ENCODE measurements around the gene FYB2. TPM values are rescaled to one million over a fixed set of nuclear protein-coding genes. Genes with fewer than 3 reads are reported as not detected.
"Not testable (repeated sequence)": the region's sequence is repeated elsewhere in the genome, so short reads cannot be mapped to it uniquely, and the experiment has no call there.

Gene FYB2
- total RNA-seq, 2 donors from 2014 or later: not detected

GRCh38 chr1:56795870-56796269 is 23.3 kb downstream of the FYB2 start:
- no peak for ATAC-seq (replicated peaks)
- Mint-ChIP-seq H3K36me3 (ENCODE audit: low read depth) (no peaks in the 10 kb centered on the region), H3K27me3 (peaks cover 14% of the 10 kb centered on the region), H3K9me3 (no peaks in the 10 kb centered on the region), H3K27ac (no peak overlapping the region), H3K4me1 (no peaks in the 10 kb centered on the region), H3K4me3 (no peak overlapping the region)

- Mint-ChIP-seq H3K9me3 (peaks cover 4% of the 10 kb centered on the region), H3K27ac (no peak overlapping the region), H3K27me3 (peaks cover 14% of the 10 kb centered on the region), H3K4me1 (no peaks in the 10 kb centered on the region), H3K4me3 (no peak overlapping the region), H3K36me3 (ENCODE audit: low read depth) (no peaks in the 10 kb centered on the region)
- ATAC-seq (replicated peaks): no peak
Observed at GRCh38 chr1:56790036-56790435, 29.2 kb downstream of the FYB2 start.

DNA sequence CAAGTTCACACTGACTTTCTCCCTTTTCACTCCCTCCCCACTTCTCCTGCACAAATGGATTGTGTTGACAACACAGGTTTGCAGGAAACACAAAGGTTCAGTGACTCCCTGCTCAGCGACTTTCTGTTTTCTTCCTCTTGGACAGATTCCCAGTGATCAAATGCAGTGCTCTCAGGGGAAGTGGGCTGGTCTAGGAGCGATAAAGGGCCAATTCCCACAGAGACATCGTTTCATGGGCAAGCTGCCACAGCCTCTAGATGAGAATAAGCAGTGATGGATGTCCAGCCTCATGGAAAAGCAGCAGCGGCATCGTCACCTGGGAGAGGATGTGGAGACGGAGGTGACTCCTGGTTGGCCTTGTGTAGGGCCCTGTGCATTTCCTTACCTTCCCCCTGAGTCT is 30.6 kb downstream of the FYB2 start:
- H3K36me3 Mint-ChIP-seq (ENCODE audit: low read depth): no peaks in the 10 kb centered on the region
- peaks cover 14% of the 10 kb centered on the region for H3K27me3 Mint-ChIP-seq
- H3K9me3 Mint-ChIP-seq: peaks cover 4% of the 10 kb centered on the region
- H3K27ac Mint-ChIP-seq: no peak overlapping the region
- H3K4me1 Mint-ChIP-seq: no peaks in the 10 kb centered on the region
- no peak overlapping the region for H3K4me3 Mint-ChIP-seq
- ATAC-seq (replicated peaks): no peak

DNA sequence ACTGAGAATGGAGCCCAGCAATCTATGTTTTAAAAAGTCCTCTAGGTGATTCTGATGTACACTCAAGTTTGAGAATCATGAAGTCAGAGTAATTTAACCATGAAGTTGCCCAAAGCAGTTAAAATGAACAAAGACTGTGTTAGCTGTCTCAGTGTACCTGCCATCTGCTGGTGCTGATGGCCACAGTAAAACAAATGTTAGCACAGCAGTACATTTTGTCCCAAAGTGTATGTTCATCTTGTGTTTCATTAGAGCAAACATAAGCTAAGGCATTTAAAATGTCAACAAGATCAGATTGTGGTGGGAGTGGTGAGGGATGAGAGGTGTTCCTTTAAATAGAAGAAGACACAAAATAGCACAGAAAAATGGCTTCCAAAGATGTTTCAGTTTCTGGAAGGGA is 31.1 kb downstream of the FYB2 start:
- no peak overlapping the region for H3K27ac Mint-ChIP-seq
- ATAC-seq (replicated peaks): no peak
- no peak overlapping the region for H3K4me3 Mint-ChIP-seq
- no peaks in the 10 kb centered on the region for H3K36me3 Mint-ChIP-seq (ENCODE audit: low read depth)
- peaks cover 4% of the 10 kb centered on the region for H3K9me3 Mint-ChIP-seq
- no peaks in the 10 kb centered on the region for H3K4me1 Mint-ChIP-seq
- H3K27me3 Mint-ChIP-seq: peaks cover 11% of the 10 kb centered on the region

DNA sequence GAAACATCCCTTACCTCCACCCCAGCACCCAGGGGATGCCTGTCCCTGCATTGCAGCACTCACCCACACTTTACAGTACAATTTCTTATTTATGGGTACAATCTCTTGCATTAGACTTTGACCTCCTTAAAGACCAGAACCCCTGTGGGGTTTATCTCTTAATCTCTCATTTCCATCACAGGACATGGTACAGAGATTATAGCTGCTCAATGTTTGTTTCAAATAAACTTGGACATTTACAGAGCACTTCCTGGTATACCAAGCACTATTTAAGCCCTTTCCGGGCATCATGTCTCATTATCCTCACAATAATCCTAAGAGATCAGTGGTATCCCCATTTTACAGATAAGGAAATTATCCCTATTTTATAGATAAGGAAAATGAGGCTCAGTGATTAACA is 31.9 kb downstream of the FYB2 start:
- no peak for ATAC-seq (replicated peaks)
- peaks cover 9% of the 10 kb centered on the region for H3K27me3 Mint-ChIP-seq
- no peaks in the 10 kb centered on the region for H3K36me3 Mint-ChIP-seq (ENCODE audit: low read depth)
- no peak overlapping the region for H3K27ac Mint-ChIP-seq
- no peaks in the 10 kb centered on the region for H3K4me1 Mint-ChIP-seq
- no peak overlapping the region for H3K4me3 Mint-ChIP-seq
- peaks cover 4% of the 10 kb centered on the region for H3K9me3 Mint-ChIP-seq

DNA sequence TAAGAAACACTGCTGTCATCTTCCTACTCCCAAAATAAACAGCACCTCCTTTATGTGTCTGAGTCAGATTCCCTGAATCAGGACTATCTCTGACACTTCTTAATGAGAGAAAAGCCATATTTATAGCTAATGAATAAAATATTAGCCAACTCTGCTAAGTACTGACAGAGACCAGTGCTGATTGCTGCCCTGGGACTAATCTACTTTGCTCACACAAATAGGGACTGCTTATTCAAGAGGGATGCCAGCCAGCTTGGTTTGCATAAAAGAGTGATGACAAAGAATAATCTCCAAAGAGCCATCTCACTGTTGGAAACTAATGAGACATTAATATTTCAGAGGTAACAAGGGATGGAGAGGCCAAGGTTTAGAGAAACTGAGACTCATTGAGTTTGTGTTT is 36.4 kb downstream of the FYB2 start:
- peaks cover 4% of the 10 kb centered on the region for H3K9me3 Mint-ChIP-seq
- peaks cover 6% of the 10 kb centered on the region for H3K27me3 Mint-ChIP-seq
- H3K27ac Mint-ChIP-seq: no peak overlapping the region
- ATAC-seq (replicated peaks): no peak
- H3K4me1 Mint-ChIP-seq: no peaks in the 10 kb centered on the region
- no peak overlapping the region for H3K4me3 Mint-ChIP-seq
- no peaks in the 10 kb centered on the region for H3K36me3 Mint-ChIP-seq (ENCODE audit: low read depth)

- peaks cover 5% of the 10 kb centered on the region for H3K27me3 Mint-ChIP-seq
- H3K4me3 Mint-ChIP-seq: no peak overlapping the region
- no peaks in the 10 kb centered on the region for H3K36me3 Mint-ChIP-seq (ENCODE audit: low read depth)
- no peak for ATAC-seq (replicated peaks)
- H3K4me1 Mint-ChIP-seq: no peaks in the 10 kb centered on the region
- H3K27ac Mint-ChIP-seq: no peak overlapping the region
- H3K9me3 Mint-ChIP-seq: peaks cover 4% of the 10 kb centered on the region
Observed at GRCh38 chr1:56780826-56781225, 38.4 kb downstream of the FYB2 start.

DNA sequence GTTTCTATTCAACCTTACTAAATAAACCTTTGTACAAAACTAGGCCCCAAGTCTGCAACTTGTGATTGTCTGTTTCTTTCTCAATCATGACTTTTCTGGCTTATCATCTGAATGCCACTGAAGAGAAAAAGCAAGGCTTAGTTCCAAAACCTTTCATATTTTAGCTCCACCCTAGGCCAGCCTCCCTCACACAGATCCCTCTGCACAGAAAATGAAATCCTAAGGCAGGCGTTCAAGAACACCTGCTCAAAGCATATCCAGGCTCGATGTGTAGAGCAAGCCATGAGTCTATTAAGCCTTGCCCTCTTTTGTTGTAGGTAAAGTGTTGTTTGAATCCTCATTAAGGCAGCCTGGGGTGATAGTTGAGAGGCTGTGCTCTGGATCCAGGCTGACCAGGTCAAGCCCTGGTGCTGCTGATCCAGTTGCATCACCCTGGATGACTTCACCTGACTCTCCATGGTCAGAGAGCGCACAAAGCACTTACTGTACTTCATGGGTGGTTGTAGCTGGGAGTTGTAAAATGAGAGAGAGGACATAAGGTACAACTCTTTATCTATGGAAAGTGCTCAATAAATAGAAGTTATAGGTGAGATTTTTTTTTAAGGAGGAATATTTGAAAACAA is 39.0 kb downstream of the FYB2 start:
- Mint-ChIP-seq H3K27ac (no peak overlapping the region), H3K36me3 (ENCODE audit: low read depth) (no peaks in the 10 kb centered on the region), H3K27me3 (no peaks in the 10 kb centered on the region), H3K9me3 (no peaks in the 10 kb centered on the region), H3K4me3 (no peak overlapping the region), H3K4me1 (no peaks in the 10 kb centered on the region)
- ATAC-seq (replicated peaks): no peak

GRCh38 chr1:56777972-56778371 is 41.2 kb downstream of the FYB2 start:
- Mint-ChIP-seq H3K4me1 (peaks cover 6% of the 10 kb centered on the region), H3K9me3 (no peaks in the 10 kb centered on the region), H3K27ac (no peak overlapping the region), H3K27me3 (no peaks in the 10 kb centered on the region), H3K4me3 (no peak overlapping the region), H3K36me3 (ENCODE audit: low read depth) (no peaks in the 10 kb centered on the region)
- ATAC-seq (replicated peaks): no peak

DNA sequence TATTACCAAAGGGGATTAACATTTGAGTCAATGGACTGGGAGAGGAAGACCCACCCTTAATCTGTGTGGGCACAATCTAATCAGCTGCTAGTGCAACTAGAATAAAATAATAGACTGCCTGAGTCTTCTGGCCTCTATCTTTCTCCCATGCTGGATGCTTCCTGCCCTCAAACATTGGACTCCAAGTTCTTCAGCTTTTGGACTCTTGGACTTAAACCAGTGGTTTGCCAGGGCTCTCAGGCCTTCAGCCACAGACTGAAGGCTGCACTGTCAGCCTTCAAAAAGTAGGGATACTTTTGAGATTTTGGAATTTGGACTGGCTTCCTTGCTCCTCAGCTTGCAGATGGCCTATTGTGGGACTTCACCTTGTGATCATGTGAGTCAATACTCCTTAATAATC is 44.5 kb downstream of the FYB2 start:
- ATAC-seq (replicated peaks); H3K36me3 Mint-ChIP-seq (ENCODE audit: low read depth); H3K27ac Mint-ChIP-seq; H3K27me3 Mint-ChIP-seq; H3K9me3 Mint-ChIP-seq; H3K4me1 Mint-ChIP-seq: not testable (repeated sequence)
- H3K4me3 Mint-ChIP-seq: peak overlapping the region; percentile 47

DNA sequence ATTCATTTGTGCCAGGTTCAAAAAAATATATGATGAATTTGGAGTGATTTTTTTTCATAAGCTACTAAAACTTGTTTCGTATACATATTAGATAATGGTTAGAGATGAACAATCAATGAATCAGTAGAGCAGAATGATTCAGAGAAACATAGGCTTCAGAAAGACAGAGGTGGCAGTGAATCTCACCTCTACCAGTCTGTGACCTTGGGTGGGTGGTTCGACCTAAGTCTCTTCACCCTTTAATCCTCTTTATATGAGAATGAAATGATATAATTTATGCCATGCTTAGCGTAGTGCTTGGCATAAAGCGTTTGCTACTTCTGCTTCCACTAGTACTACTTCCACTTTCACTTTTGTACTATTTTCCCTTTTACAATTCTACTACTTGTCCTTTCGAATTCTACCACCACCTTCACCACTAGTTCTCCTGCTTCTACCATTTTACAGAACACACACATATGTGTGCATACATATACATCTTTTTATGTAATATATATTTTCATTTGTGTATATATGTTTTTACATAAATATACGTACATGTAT is 45.1 kb downstream of the FYB2 start:
- no peaks in the 10 kb centered on the region for H3K9me3 Mint-ChIP-seq
- ATAC-seq (replicated peaks): peak; percentile 84
- peak overlapping the region; percentile 47 for H3K4me3 Mint-ChIP-seq
- H3K4me1 Mint-ChIP-seq: peaks cover 6% of the 10 kb centered on the region
- H3K36me3 Mint-ChIP-seq (ENCODE audit: low read depth): no peaks in the 10 kb centered on the region
- no peaks in the 10 kb centered on the region for H3K27me3 Mint-ChIP-seq
- H3K27ac Mint-ChIP-seq: peak overlapping the region; percentile 51

GRCh38 chr1:56773341-56774066 is 45.7 kb downstream of the FYB2 start:
- H3K36me3 Mint-ChIP-seq (ENCODE audit: low read depth): no peaks in the 10 kb centered on the region
- ATAC-seq (replicated peaks): peak; percentile 69
- no peaks in the 10 kb centered on the region for H3K9me3 Mint-ChIP-seq
- H3K27me3 Mint-ChIP-seq: peaks cover 2% of the 10 kb centered on the region
- peak overlapping the region; percentile 51 for H3K27ac Mint-ChIP-seq
- H3K4me1 Mint-ChIP-seq: peaks cover 6% of the 10 kb centered on the region
- peak overlapping the region; percentile 47 for H3K4me3 Mint-ChIP-seq

DNA sequence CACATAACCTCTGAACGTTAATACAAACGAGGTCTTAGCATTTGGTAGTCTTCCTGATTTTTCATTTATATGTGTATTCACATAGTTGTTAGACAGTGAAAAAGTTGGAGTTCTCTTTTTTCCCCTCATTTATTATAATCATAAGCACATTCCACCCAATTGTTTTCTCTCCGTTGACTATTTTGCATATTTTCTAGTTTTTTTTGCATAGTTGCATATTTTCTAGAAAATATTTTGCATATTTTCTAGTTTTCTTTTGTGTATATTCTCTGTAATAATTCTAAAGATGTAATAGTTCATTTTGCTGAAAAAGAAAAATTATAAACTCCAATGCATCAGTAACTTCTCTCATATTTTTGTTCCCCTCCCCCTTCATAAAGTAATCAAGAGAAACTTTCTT is 47.5 kb downstream of the FYB2 start:
- H3K36me3 Mint-ChIP-seq (ENCODE audit: low read depth): no peaks in the 10 kb centered on the region
- no peak for ATAC-seq (replicated peaks)
- H3K27me3 Mint-ChIP-seq: peaks cover 14% of the 10 kb centered on the region
- no peaks in the 10 kb centered on the region for H3K9me3 Mint-ChIP-seq
- H3K4me1 Mint-ChIP-seq: peaks cover 6% of the 10 kb centered on the region
- no peak overlapping the region for H3K4me3 Mint-ChIP-seq
- H3K27ac Mint-ChIP-seq: no peak overlapping the region

DNA sequence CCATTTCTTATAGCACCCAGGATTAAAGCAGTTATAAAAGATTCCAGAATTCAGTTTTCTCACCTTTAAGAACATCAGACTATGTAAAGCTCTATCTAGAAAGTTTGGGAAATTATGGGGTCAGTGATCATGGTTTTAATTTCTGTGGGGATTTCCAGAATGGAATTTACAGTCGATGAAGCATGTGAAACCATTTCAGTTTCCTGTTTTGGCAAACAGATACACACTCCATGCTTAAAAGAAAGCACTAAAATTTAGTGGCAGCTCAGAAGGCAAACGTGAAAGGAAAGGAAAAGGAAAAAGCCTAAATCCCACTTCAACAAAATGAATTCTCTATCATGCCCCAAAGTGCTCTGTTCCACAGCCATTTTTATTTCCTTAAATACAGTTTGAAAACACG is 60.4 kb downstream of the FYB2 start:
- Mint-ChIP-seq H3K4me3 (no peak overlapping the region), H3K36me3 (ENCODE audit: low read depth) (no peaks in the 10 kb centered on the region), H3K4me1 (no peaks in the 10 kb centered on the region), H3K27me3 (peaks cover 15% of the 10 kb centered on the region), H3K27ac (no peak overlapping the region), H3K9me3 (no peaks in the 10 kb centered on the region)
- ATAC-seq (replicated peaks): no peak

GRCh38 chr1:56758135-56758534 is 61.1 kb downstream of the FYB2 start:
- ATAC-seq (replicated peaks): no peak
- Mint-ChIP-seq H3K4me3 (no peak overlapping the region), H3K36me3 (ENCODE audit: low read depth) (no peaks in the 10 kb centered on the region), H3K9me3 (no peaks in the 10 kb centered on the region), H3K27me3 (peaks cover 15% of the 10 kb centered on the region), H3K4me1 (no peaks in the 10 kb centered on the region), H3K27ac (no peak overlapping the region)

Measured in activated T-helper 17 cell treated with anti-CD3 and anti-CD28 coated beads, Interleukin-2, amount 50 U/mL, for 72 hours (primary cell).